Esophagus squamous epithelium (tissue), 5 donors: Measurements from ENCODE around the gene AKIP1. TPM values are rescaled to one million over a fixed set of nuclear protein-coding genes. Genes with fewer than 3 reads are reported as not detected.

Source experiments
- DNase-seq: peaks from one replicate; lab custom pipeline; 2025; lab: John Stamatoyannopoulos, UW
- H3K27ac ChIP-seq, 4 donors: fragments of 200-600 bp; sonication (generic); one replicate each; pipeline ENCODE4 v1.5.1; 2016 to 2019; ENCODE audit warnings: mild to moderate bottlenecking in 1 of 4
- H3K27me3 ChIP-seq, 4 donors: fragments of 200-600 bp; sonication (generic); 1 replicate in 3 of 4; 2 replicates in 1 of 4; pipeline versions ENCODE4 v1.5.1 to v1.6.0; 2017 to 2021; ENCODE audit warnings: antibody characterized with exemption in 1 of 4
- H3K36me3 ChIP-seq, 3 donors: fragments of 200-600 bp; sonication (generic); one replicate each; pipeline ENCODE4 v1.5.1; 2016 to 2019
- H3K4me1 ChIP-seq, 3 donors: fragments of 200-600 bp; sonication (generic); one replicate each; pipeline ENCODE4 v1.5.1; 2017 to 2019
- H3K4me3 ChIP-seq, 4 donors: fragments of 200-600 bp; sonication (generic); 1 replicate in 3 of 4; 2 replicates in 1 of 4; pipeline ENCODE4 v1.5.1; 2016 to 2019; ENCODE audit warnings: mild to moderate bottlenecking in 2 of 4, moderate library complexity in 1 of 4
- H3K9me3 ChIP-seq, 3 donors: fragments of 200-600 bp; sonication (generic); one replicate each; pipeline ENCODE4 v1.5.1; 2016 to 2019
- CTCF ChIP-seq, 6 experiments: fragments of 450-650 bp in 4 of 6; fragments of 200-600 bp in 2 of 6; sonication (generic) in 2 of 6; IDR thresholded peaks; one replicate each; pipeline ENCODE4 v1.5.1; 2016 to 2019; ENCODE audit warnings: antibody characterized with exemption in 6 of 6, mild to moderate bottlenecking in 4 of 6, moderate library complexity in 4 of 6
- POLR2A ChIP-seq, 4 donors: fragments of 450-650 bp; IDR thresholded peaks; one replicate each; pipeline ENCODE4 v1.6.1; 2017; ENCODE audit warnings: antibody characterized with exemption in 4 of 4, mild to moderate bottlenecking in 4 of 4, moderate library complexity in 3 of 4
- WGBS, 2 donors: methylation state at CpG; one replicate each; pipeline ENCODE4 v1.1.5; 2018; 5-methylcytosine and 5-hydroxymethylcytosine counted together
- intact Hi-C: fragments of 100-400 bp; cut with DNase I; formaldehyde crosslinking; loops from one replicate; pipeline ENCODE4 v1.15.0; 2022
- total RNA-seq, 4 donors: library from RNA; depleted of rRNA; stranded (reverse); fragments of >200 nt; gene quantifications; one replicate each; pipeline ENCODE4 v1.1.0, GENCODE V29; 2016
- donor health status: DM: yes; HTN: yes; CAD: no.

The AKIP1 gene
- total RNA-seq, 4 donors from 2014 or later, result 9.8 to 37.2 (median 23.1) TPM

GRCh38 chr11:8917157-8917825 lies 6.3 kb downstream of the AKIP1 start:
- no peak for DNase-seq
- no peak overlapping the region for H3K4me3 ChIP-seq
- peaks cover 0 to 66% (median 29%) of the 10 kb centered on the region in 3 donors for H3K36me3 ChIP-seq
- H3K4me1 ChIP-seq, result peaks cover 0 to 53% (median 27%) of the 10 kb centered on the region in 3 donors
- no peaks in the 10 kb centered on the region for H3K9me3 ChIP-seq
- peak overlapping the region in 3 of 4 donors; percentile 45 to 61 (median 46) for H3K27ac ChIP-seq
- no peaks in the 10 kb centered on the region for H3K27me3 ChIP-seq
- 53 to 67% methylated on average over 5 of the region's 5 CpGs for WGBS, 2 donors
- intact Hi-C loops, result loop anchor here (5.0 kb wide), 1 partner anchor 40 kb away; no protein-coding TSS in a partner anchor
- TF ChIP-seq CTCF (IDR thresholded peaks at IDR 0.05), result no peak
- TF ChIP-seq POLR2A (IDR thresholded peaks at IDR 0.05), result no peak

- H3K4me3 ChIP-seq, result no peak overlapping the region
- no peak for DNase-seq
- peaks cover 0 to 75% (median 24%) of the 10 kb centered on the region in 3 donors for H3K36me3 ChIP-seq
- TF ChIP-seq POLR2A (IDR thresholded peaks at IDR 0.05) (no peak), CTCF (IDR thresholded peaks at IDR 0.05) (no peak)
- no peaks in the 10 kb centered on the region for H3K9me3 ChIP-seq
- H3K4me1 ChIP-seq, result peaks cover 0 to 14% (median 0%) of the 10 kb centered on the region in 3 donors
- intact Hi-C loops, result no loop called here
- no peak overlapping the region for H3K27ac ChIP-seq
- WGBS, 2 donors, result 91 to 93% methylated on average over 5 of the region's 5 CpGs
- H3K27me3 ChIP-seq, result no peaks in the 10 kb centered on the region
Measured at GRCh38 chr11:8922691-8923090, 11.7 kb downstream of the AKIP1 start.

GRCh38 chr11:8925711-8926110 lies 14.7 kb downstream of the AKIP1 start:
- WGBS, 2 donors, result 85 to 86% methylated on average over 3 of the region's 5 CpGs
- intact Hi-C loops, result no loop called here

GRCh38 chr11:8926236-8926635 lies 15.2 kb downstream of the AKIP1 start:
- peaks cover 0 to 40% (median 0%) of the 10 kb centered on the region in 3 donors for H3K36me3 ChIP-seq
- no peak overlapping the region for H3K27ac ChIP-seq
- TF ChIP-seq CTCF (IDR thresholded peaks at IDR 0.05) (no peak), POLR2A (IDR thresholded peaks at IDR 0.05) (no peak)
- 88 to 94% methylated on average over 3 to 5 of the region's 5 CpGs for WGBS, 2 donors
- intact Hi-C loops, result no loop called here
- no peaks in the 10 kb centered on the region for H3K9me3 ChIP-seq
- no peak for DNase-seq
- peaks cover 0 to 21% (median 8%) of the 10 kb centered on the region in 3 donors for H3K4me1 ChIP-seq
- H3K4me3 ChIP-seq, result no peak overlapping the region
- no peaks in the 10 kb centered on the region for H3K27me3 ChIP-seq

More at GRCh38 chr11:8925711-8926110, 14.7 kb downstream of the AKIP1 start:
- no peak overlapping the region for H3K27ac ChIP-seq
- TF ChIP-seq CTCF (IDR thresholded peaks at IDR 0.05) (no peak), POLR2A (IDR thresholded peaks at IDR 0.05) (no peak)
- H3K4me1 ChIP-seq, result peaks cover 0 to 21% (median 8%) of the 10 kb centered on the region in 3 donors
- H3K36me3 ChIP-seq, result peaks cover 0 to 45% (median under 1%) of the 10 kb centered on the region in 3 donors
- H3K27me3 ChIP-seq, result no peaks in the 10 kb centered on the region
- H3K9me3 ChIP-seq, result no peaks in the 10 kb centered on the region
- no peak overlapping the region for H3K4me3 ChIP-seq
- no peak for DNase-seq

- TF ChIP-seq CTCF (IDR thresholded peaks at IDR 0.05), result no peak
- no peak for TF ChIP-seq POLR2A (IDR thresholded peaks at IDR 0.05)
- Histone ChIP-seq H3K4me1 (peaks cover 0 to 21% (median 8%) of the 10 kb centered on the region in 3 donors), H3K36me3 (peaks cover 0 to 30% (median 0%) of the 10 kb centered on the region in 3 donors), H3K27ac (no peak overlapping the region), H3K9me3 (no peaks in the 10 kb centered on the region), H3K27me3 (no peaks in the 10 kb centered on the region), H3K4me3 (no peak overlapping the region)
- WGBS, 2 donors, result 69 to 75% methylated on average over 4 of the region's 5 CpGs
- intact Hi-C loops, result no loop called here
- no peak for DNase-seq
Measured at GRCh38 chr11:8927233-8927632, 16.2 kb downstream of the AKIP1 start.
